Activated CD4-positive, alpha-beta T cell treated with anti-CD3 and anti-CD28 coated beads, Interleukin-2, amount 10 ng/mL, durations not matched to agents 24 days and 14 days (primary cell): Measurements from ENCODE around the gene PIK3CD. TPM values are rescaled to one million over a fixed set of nuclear protein-coding genes. Genes with fewer than 3 reads are reported as not detected.
"Not testable (repeated sequence)": the region's sequence is repeated elsewhere in the genome, so short reads cannot be mapped to it uniquely, and the experiment has no call there.

ENCODE experiments used
- DNase-seq: peaks from one replicate; pipeline ENCODE4 v3.0.0; 2022
- H3K27ac Mint-ChIP-seq: one replicate; pipeline ENCODE4 v1.8.0; 2022; ENCODE audit warnings: mild to moderate bottlenecking, mixed read lengths
- H3K27me3 Mint-ChIP-seq: one replicate; pipeline ENCODE4 v1.8.0; 2022; ENCODE audit warnings: mixed read lengths
- H3K36me3 Mint-ChIP-seq: one replicate; pipeline ENCODE4 v1.8.0; 2022; ENCODE audit warnings: low read depth, mild to moderate bottlenecking, mixed read lengths
- H3K4me1 Mint-ChIP-seq: one replicate; pipeline ENCODE4 v1.8.0; 2021; ENCODE audit warnings: mixed read lengths
- H3K4me3 Mint-ChIP-seq: one replicate; pipeline ENCODE4 v1.8.0; 2022; ENCODE audit warnings: mild to moderate bottlenecking, moderate library complexity, mixed read lengths
- H3K9me3 Mint-ChIP-seq: one replicate; pipeline ENCODE4 v1.8.0; 2021; ENCODE audit warnings: mixed read lengths
- intact Hi-C: fragments of 100-400 bp; cut with micrococcal nuclease; formaldehyde crosslinking; loops from one replicate; pipeline ENCODE4 v1.15.1; 2023
- total RNA-seq: library from RNA; stranded (reverse); gene quantifications from 2 replicates; pipeline ENCODE4 v1.2.3, GENCODE V29; 2022

PIK3CD gene
- total RNA-seq, 1 donor from 2014 or later, result 233 TPM

DNA sequence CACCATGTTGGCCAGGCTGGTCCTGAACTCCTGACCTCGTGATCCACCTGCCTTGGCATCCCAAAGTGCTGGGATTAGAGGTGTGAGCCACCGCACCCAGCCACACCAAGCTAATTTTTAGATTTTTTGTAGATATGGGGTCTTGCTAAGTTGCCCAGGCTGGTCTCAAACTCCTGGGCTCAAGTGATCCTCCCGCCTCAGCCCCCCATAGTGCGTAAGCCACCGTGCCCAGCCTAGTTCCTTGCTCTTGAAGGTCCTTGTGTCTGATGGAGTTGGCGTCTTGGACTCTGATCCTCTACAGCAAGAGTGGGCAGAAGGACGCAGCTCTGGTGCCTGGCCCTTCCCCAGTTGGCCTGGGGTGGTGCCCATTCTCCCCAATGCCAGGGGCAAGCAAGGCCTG, 24.6 kb downstream of the PIK3CD start:
- H3K4me3 Mint-ChIP-seq, H3K27me3 Mint-ChIP-seq, H3K9me3 Mint-ChIP-seq, DNase-seq, intact Hi-C loops: not testable (repeated sequence)
- Mint-ChIP-seq H3K36me3 (peaks cover 61% of the 10 kb centered on the region), H3K4me1 (peaks cover 37% of the 10 kb centered on the region), H3K27ac (peak overlapping the region; percentile 73)

GRCh38 chr1:9676815-9677393, 25.4 kb downstream of the PIK3CD start:
- H3K9me3 Mint-ChIP-seq, result no peaks in the 10 kb centered on the region
- no peak overlapping the region for H3K4me3 Mint-ChIP-seq
- peak overlapping the region; percentile 73 for H3K27ac Mint-ChIP-seq
- peaks cover 56% of the 10 kb centered on the region for H3K36me3 Mint-ChIP-seq
- no peak for DNase-seq
- H3K27me3 Mint-ChIP-seq, result no peaks in the 10 kb centered on the region
- intact Hi-C loops, result no loop called here
- peaks cover 36% of the 10 kb centered on the region for H3K4me1 Mint-ChIP-seq

- no peaks in the 10 kb centered on the region for H3K27me3 Mint-ChIP-seq
- no peak overlapping the region for H3K27ac Mint-ChIP-seq
- no peaks in the 10 kb centered on the region for H3K9me3 Mint-ChIP-seq
- DNase-seq, result no peak
- no peak overlapping the region for H3K4me3 Mint-ChIP-seq
- H3K36me3 Mint-ChIP-seq, result peaks cover 44% of the 10 kb centered on the region
- intact Hi-C loops, result no loop called here
- peaks cover 46% of the 10 kb centered on the region for H3K4me1 Mint-ChIP-seq
These were observed 28.6 kb downstream of the PIK3CD start for GRCh38 chr1:9680091-9680490.

- peaks cover 48% of the 10 kb centered on the region for H3K4me1 Mint-ChIP-seq
- intact Hi-C loops, result no loop called here
- H3K27ac Mint-ChIP-seq, result peak overlapping the region; percentile 72
- no peak overlapping the region for H3K4me3 Mint-ChIP-seq
- peaks cover 43% of the 10 kb centered on the region for H3K36me3 Mint-ChIP-seq
- H3K27me3 Mint-ChIP-seq, result no peaks in the 10 kb centered on the region
- DNase-seq, result no peak
- no peaks in the 10 kb centered on the region for H3K9me3 Mint-ChIP-seq
These were observed 29.3 kb downstream of the PIK3CD start for GRCh38 chr1:9680828-9681227.

GRCh38 chr1:9684801-9685200, 33.3 kb downstream of the PIK3CD start:
- intact Hi-C loops, result no loop called here
- Mint-ChIP-seq H3K36me3 (peaks cover 24% of the 10 kb centered on the region), H3K4me1 (peaks cover 54% of the 10 kb centered on the region), H3K9me3 (no peaks in the 10 kb centered on the region), H3K4me3 (no peak overlapping the region), H3K27ac (peak overlapping the region; percentile 59), H3K27me3 (no peaks in the 10 kb centered on the region)
- no peak for DNase-seq

DNA sequence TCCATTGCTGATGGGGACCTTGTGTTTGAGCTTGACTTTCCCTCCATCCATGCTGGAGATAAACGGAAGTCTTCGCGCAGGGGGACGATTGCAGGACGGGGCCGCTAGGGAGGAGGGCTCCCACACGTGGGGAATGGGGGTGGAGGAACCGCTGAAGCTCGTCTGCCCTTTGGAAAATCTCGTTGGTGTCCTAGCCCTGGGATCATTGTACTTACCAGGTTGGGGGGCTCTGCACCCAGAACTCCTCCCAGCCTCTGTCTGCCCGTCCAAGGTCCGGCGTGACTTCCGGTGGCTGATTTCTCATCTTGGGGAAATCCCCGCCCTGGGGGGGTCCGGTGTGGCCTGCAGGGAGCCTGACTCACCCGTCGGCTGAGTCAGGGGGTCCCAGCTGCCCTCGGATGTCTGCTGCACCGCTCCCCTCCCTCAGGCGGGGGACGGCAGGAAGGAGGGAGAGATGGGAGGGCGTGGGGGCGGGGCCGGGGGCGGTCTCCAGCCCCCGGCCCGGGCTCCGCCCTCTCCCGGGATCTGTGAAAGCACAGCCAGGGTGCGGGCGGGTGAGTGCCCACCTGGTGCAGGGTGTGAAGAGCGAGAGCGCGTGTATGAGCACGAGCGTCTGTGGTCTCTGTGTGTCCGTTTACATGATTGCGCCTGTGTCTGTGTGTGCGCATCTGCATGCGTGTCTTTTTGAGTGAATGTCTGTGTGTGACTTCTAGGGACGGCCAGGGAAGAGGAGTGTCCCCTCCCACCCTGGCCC, 35.8 kb downstream of the PIK3CD start:
- no peaks in the 10 kb centered on the region for H3K27me3 Mint-ChIP-seq
- H3K27ac Mint-ChIP-seq, result peak overlapping the region; percentile 87
- H3K36me3 Mint-ChIP-seq, result peaks cover 35% of the 10 kb centered on the region
- H3K4me1 Mint-ChIP-seq, result peaks cover 66% of the 10 kb centered on the region
- no peaks in the 10 kb centered on the region for H3K9me3 Mint-ChIP-seq
- intact Hi-C loops, result loop anchor here (1.0 to 2.0 kb wide), 2 partner anchors 32 to 60 kb away; no protein-coding TSS in a partner anchor
- DNase-seq, result peak; percentile 85
- peak overlapping the region; percentile 78 for H3K4me3 Mint-ChIP-seq

DNA sequence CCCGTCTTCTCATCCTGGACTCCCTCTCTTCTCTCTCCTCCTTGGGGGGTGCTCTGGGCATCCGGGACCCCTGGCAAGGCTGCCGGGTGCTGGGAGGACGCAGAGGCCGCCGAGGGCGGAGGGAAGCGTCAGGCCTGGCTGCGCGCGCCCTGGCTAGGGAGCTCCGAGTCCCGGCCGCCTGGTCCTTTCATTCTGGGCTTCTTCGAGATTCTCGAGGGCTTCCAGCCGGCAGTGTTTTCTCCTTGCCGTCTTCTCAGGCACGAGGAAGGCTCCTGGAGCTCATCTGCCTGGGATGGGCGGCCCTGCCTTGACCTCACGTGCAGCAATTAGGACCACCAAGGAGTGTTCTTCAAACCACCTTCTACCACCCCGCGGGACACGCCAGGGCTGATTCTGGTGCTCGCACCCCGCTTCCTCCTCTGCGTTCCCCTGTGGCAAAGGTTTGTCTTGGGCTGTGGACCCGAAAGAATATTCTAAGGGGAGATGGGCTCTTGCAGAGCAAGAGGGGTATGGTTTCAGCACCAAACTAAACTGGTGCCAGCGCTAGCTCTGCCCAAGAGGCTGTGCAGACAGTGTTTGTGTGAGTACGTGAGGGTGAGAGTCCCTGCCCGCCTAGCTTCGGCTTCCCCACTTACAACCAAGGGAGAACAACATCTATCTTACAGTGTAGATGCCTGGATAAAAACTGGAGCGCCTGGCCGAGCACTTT, 36.5 kb downstream of the PIK3CD start:
- Mint-ChIP-seq H3K36me3 (peaks cover 40% of the 10 kb centered on the region), H3K27ac (peak overlapping the region; percentile 87), H3K27me3 (no peaks in the 10 kb centered on the region), H3K4me3 (peak overlapping the region; percentile 78), H3K4me1 (peaks cover 68% of the 10 kb centered on the region), H3K9me3 (no peaks in the 10 kb centered on the region)
- intact Hi-C loops, result loop anchor here (1.0 to 2.0 kb wide), 3 partner anchors 29 to 61 kb away; no protein-coding TSS in a partner anchor
- DNase-seq, result peak; percentile 69

DNA sequence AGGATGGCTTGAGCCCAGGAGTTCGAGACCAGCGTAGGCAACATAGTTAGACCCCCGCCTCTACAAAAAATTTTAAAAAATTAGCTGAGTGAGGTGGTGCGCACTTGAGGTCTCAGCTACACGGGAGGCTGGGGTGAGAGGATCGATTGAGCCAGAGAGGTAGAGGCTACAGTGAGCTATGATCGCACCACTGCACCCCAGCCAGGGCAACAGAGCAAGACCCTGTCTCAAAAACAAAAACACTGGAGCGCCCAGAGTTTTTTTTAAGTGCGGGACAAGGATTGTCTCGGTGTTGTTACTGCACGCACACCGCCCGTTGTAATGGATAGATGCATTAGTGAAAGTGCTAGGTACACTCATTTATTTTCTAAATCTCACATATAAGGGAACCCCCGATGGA, 37.1 kb downstream of the PIK3CD start:
- intact Hi-C loops, result loop anchor here (2.0 kb wide), 1 partner anchor 28 kb away; no protein-coding TSS in a partner anchor
- H3K4me1 Mint-ChIP-seq, result peaks cover 64% of the 10 kb centered on the region
- no peaks in the 10 kb centered on the region for H3K27me3 Mint-ChIP-seq
- H3K9me3 Mint-ChIP-seq, result no peaks in the 10 kb centered on the region
- peaks cover 38% of the 10 kb centered on the region for H3K36me3 Mint-ChIP-seq
- H3K27ac Mint-ChIP-seq, result peak overlapping the region; percentile 87
- peak overlapping the region; percentile 78 for H3K4me3 Mint-ChIP-seq
- DNase-seq, result no peak

GRCh38 chr1:9689011-9689706, 37.6 kb downstream of the PIK3CD start:
- Mint-ChIP-seq H3K27me3 (no peaks in the 10 kb centered on the region), H3K36me3 (peaks cover 39% of the 10 kb centered on the region), H3K4me1 (peaks cover 64% of the 10 kb centered on the region), H3K9me3 (no peaks in the 10 kb centered on the region), H3K27ac (no peak overlapping the region), H3K4me3 (peak overlapping the region; percentile 78)
- intact Hi-C loops, result loop anchor here (2.0 kb wide), 1 partner anchor 28 kb away; no protein-coding TSS in a partner anchor
- DNase-seq, result peak; percentile 94

GRCh38 chr1:9689971-9690381, 38.4 kb downstream of the PIK3CD start:
- peak; percentile 67 for DNase-seq
- H3K4me1 Mint-ChIP-seq, result peaks cover 61% of the 10 kb centered on the region
- H3K4me3 Mint-ChIP-seq, result peak overlapping the region; percentile 85
- intact Hi-C loops, result loop anchor here (2.0 kb wide), 1 partner anchor 27 kb away; no protein-coding TSS in a partner anchor
- no peaks in the 10 kb centered on the region for H3K9me3 Mint-ChIP-seq
- H3K27me3 Mint-ChIP-seq, result no peaks in the 10 kb centered on the region
- H3K27ac Mint-ChIP-seq, result peak overlapping the region; percentile 85
- peaks cover 43% of the 10 kb centered on the region for H3K36me3 Mint-ChIP-seq

- peak overlapping the region; percentile 85 for H3K27ac Mint-ChIP-seq
These were observed 39.0 kb downstream of the PIK3CD start for GRCh38 chr1:9690440-9691107.

GRCh38 chr1:9691108-9691445, 39.5 kb downstream of the PIK3CD start:
- peak overlapping the region; percentile 85 for H3K27ac Mint-ChIP-seq
- no peaks in the 10 kb centered on the region for H3K27me3 Mint-ChIP-seq
- intact Hi-C loops, result no loop called here
- H3K36me3 Mint-ChIP-seq, result peaks cover 45% of the 10 kb centered on the region
- no peaks in the 10 kb centered on the region for H3K9me3 Mint-ChIP-seq
- peaks cover 60% of the 10 kb centered on the region for H3K4me1 Mint-ChIP-seq
- no peak for DNase-seq
- H3K4me3 Mint-ChIP-seq, result peak overlapping the region; percentile 85

More at GRCh38 chr1:9690440-9691107, 39.0 kb downstream of the PIK3CD start:
- H3K4me3 Mint-ChIP-seq, result peak overlapping the region; percentile 85
- intact Hi-C loops, result no loop called here
- H3K27me3 Mint-ChIP-seq, result no peaks in the 10 kb centered on the region
- H3K9me3 Mint-ChIP-seq, result no peaks in the 10 kb centered on the region
- H3K4me1 Mint-ChIP-seq, result peaks cover 65% of the 10 kb centered on the region
- no peak for DNase-seq
- H3K36me3 Mint-ChIP-seq, result peaks cover 48% of the 10 kb centered on the region

GRCh38 chr1:9691691-9692090, 40.2 kb downstream of the PIK3CD start:
- Mint-ChIP-seq H3K27ac (peak overlapping the region; percentile 85), H3K4me1 (peaks cover 57% of the 10 kb centered on the region), H3K36me3 (peaks cover 46% of the 10 kb centered on the region), H3K4me3 (peak overlapping the region; percentile 85), H3K27me3 (no peaks in the 10 kb centered on the region), H3K9me3 (no peaks in the 10 kb centered on the region)
- no peak for DNase-seq
- intact Hi-C loops, result no loop called here
